GM12878 (cell line): Measurements from ENCODE around the gene CDK17. TPM values are rescaled to one million over a fixed set of nuclear protein-coding genes. Genes with fewer than 3 reads are reported as not detected.

Experiments used
- BRCA1 ChIP-seq: IDR thresholded peaks from 2 replicates; pipeline ENCODE4 v1.6.1; 2011; ENCODE audit warnings: low read depth, low read length, improper control_type of control experiment
- CBX3 ChIP-seq: fragments of 200-600 bp; sonication (generic); IDR thresholded peaks from 2 replicates; pipeline ENCODE4 v1.6.1; 2016; ENCODE audit warnings: low read depth, borderline replicate concordance
- CUX1 ChIP-seq: IDR thresholded peaks from 2 replicates; pipeline ENCODE4 v1.6.1; 2012; ENCODE audit warnings: improper control_type of control experiment, low read depth, low read length; ENCODE audit not compliant: insufficient replicate concordance
- MYC ChIP-seq: IDR thresholded peaks from 2 replicates; pipeline ENCODE4 v1.6.1; 2011; ENCODE audit warnings: mild to moderate bottlenecking, low read length, moderate library complexity, inconsistent platforms; ENCODE audit not compliant: insufficient read depth, insufficient replicate concordance, insufficient read length, severe bottlenecking
- NKRF ChIP-seq: fragments of 450-650 bp; conservative IDR thresholded peaks from 2 replicates; pipeline ENCODE4 v1.6.1; 2017; ENCODE audit warnings: mild to moderate bottlenecking, moderate library complexity
- PAX8 ChIP-seq: fragments of 450-650 bp; IDR thresholded peaks from 2 replicates; pipeline ENCODE4 v1.6.1; 2017; ENCODE audit warnings: mild to moderate bottlenecking, moderate library complexity
- polyA plus RNA-seq, 11 experiments: library from polyadenylated mRNA; depleted of rRNA in 4 of 11; unstranded in 6 of 11; stranded (reverse) in 5 of 11; fragments of >200 nt; fragmentation: Nextera tagmentation in 4 of 11; fragmentation: Illumina TruSeq in 1 of 11; extraction: Ambion mirVana in 4 of 11; extraction: Trizol in 1 of 11; gene quantifications; 1 replicate in 1 of 11; 2 replicates in 10 of 11; pipeline versions ENCODE4 v1.2.1 to v1.2.3, GENCODE V29; 2011 to 2016; ENCODE audit warnings: inconsistent platforms in 2 of 11, missing spikeins in 2 of 11, low read depth in 1 of 11
- total RNA-seq, 4 experiments: library from RNA; depleted of rRNA in 3 of 4; stranded (reverse); fragments of >200 nt in 3 of 4; fragmentation: Illumina TruSeq in 1 of 4; extraction: Trizol in 1 of 4; gene quantifications; 2 replicates each; pipeline versions ENCODE4 v1.2.1 to v1.2.3, GENCODE V29; 2013 to 2021
- TF ChIP-seq, protein P1 (sequence below): fragments of 450-650 bp; IDR thresholded peaks from 2 replicates; pipeline ENCODE4 v1.6.1; 2017; ENCODE audit warnings: mild to moderate bottlenecking, moderate library complexity
- TF ChIP-seq, protein P2 (sequence below): IDR thresholded peaks from 2 replicates; pipeline ENCODE4 v1.6.1; 2012; ENCODE audit warnings: low read length, inconsistent platforms
- TF ChIP-seq, protein P3 (sequence below): fragments of 450-650 bp; formaldehyde crosslinking; IDR thresholded peaks from 2 replicates; pipeline ENCODE4 v1.4.0; 2020; ENCODE audit warnings: mild to moderate bottlenecking, moderate library complexity

The CDK17 gene
- total and polyA plus RNA-seq, 10 of the 15 experiments (the other 5 are each of a cell fraction or from before 2014, with no cell fraction given) = 5.6 to 45.6 (median 18.3) TPM

GRCh38 chr12:96399919-96400630, at the start of gene CDK17 (continued):
- TF ChIP-seq CUX1 (no peak), CBX3 (no peak), NKRF (peak; percentile 83), MYC (no peak), PAX8 (no peak), BRCA1 (no peak)
- TF ChIP-seq, protein P1, sequence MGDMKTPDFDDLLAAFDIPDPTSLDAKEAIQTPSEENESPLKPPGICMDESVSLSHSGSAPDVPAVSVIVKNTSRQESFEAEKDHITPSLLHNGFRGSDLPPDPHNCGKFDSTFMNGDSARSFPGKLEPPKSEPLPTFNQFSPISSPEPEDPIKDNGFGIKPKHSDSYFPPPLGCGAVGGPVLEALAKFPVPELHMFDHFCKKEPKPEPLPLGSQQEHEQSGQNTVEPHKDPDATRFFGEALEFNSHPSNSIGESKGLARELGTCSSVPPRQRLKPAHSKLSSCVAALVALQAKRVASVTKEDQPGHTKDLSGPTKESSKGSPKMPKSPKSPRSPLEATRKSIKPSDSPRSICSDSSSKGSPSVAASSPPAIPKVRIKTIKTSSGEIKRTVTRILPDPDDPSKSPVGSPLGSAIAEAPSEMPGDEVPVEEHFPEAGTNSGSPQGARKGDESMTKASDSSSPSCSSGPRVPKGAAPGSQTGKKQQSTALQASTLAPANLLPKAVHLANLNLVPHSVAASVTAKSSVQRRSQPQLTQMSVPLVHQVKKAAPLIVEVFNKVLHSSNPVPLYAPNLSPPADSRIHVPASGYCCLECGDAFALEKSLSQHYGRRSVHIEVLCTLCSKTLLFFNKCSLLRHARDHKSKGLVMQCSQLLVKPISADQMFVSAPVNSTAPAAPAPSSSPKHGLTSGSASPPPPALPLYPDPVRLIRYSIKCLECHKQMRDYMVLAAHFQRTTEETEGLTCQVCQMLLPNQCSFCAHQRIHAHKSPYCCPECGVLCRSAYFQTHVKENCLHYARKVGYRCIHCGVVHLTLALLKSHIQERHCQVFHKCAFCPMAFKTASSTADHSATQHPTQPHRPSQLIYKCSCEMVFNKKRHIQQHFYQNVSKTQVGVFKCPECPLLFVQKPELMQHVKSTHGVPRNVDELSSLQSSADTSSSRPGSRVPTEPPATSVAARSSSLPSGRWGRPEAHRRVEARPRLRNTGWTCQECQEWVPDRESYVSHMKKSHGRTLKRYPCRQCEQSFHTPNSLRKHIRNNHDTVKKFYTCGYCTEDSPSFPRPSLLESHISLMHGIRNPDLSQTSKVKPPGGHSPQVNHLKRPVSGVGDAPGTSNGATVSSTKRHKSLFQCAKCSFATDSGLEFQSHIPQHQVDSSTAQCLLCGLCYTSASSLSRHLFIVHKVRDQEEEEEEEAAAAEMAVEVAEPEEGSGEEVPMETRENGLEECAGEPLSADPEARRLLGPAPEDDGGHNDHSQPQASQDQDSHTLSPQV = no peak
- TF ChIP-seq, protein P2, sequence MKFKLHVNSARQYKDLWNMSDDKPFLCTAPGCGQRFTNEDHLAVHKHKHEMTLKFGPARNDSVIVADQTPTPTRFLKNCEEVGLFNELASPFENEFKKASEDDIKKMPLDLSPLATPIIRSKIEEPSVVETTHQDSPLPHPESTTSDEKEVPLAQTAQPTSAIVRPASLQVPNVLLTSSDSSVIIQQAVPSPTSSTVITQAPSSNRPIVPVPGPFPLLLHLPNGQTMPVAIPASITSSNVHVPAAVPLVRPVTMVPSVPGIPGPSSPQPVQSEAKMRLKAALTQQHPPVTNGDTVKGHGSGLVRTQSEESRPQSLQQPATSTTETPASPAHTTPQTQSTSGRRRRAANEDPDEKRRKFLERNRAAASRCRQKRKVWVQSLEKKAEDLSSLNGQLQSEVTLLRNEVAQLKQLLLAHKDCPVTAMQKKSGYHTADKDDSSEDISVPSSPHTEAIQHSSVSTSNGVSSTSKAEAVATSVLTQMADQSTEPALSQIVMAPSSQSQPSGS = no peak; the same call in 1 of the 2 replicates
- TF ChIP-seq, protein P3, sequence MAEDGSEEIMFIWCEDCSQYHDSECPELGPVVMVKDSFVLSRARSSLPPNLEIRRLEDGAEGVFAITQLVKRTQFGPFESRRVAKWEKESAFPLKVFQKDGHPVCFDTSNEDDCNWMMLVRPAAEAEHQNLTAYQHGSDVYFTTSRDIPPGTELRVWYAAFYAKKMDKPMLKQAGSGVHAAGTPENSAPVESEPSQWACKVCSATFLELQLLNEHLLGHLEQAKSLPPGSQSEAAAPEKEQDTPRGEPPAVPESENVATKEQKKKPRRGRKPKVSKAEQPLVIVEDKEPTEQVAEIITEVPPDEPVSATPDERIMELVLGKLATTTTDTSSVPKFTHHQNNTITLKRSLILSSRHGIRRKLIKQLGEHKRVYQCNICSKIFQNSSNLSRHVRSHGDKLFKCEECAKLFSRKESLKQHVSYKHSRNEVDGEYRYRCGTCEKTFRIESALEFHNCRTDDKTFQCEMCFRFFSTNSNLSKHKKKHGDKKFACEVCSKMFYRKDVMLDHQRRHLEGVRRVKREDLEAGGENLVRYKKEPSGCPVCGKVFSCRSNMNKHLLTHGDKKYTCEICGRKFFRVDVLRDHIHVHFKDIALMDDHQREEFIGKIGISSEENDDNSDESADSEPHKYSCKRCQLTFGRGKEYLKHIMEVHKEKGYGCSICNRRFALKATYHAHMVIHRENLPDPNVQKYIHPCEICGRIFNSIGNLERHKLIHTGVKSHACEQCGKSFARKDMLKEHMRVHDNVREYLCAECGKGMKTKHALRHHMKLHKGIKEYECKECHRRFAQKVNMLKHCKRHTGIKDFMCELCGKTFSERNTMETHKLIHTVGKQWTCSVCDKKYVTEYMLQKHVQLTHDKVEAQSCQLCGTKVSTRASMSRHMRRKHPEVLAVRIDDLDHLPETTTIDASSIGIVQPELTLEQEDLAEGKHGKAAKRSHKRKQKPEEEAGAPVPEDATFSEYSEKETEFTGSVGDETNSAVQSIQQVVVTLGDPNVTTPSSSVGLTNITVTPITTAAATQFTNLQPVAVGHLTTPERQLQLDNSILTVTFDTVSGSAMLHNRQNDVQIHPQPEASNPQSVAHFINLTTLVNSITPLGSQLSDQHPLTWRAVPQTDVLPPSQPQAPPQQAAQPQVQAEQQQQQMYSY (CRISPR knock-in tag) = no peak
